Esophagus squamous epithelium (tissue), 5 donors: ENCODE results near the gene CENPE. TPM values are rescaled to one million over a fixed set of nuclear protein-coding genes. Genes with fewer than 3 reads are reported as not detected.

Source experiments
- DNase-seq: peaks from one replicate; lab custom pipeline; 2025; lab: John Stamatoyannopoulos, UW
- H3K27ac ChIP-seq, 4 donors: fragments of 200-600 bp; sonication (generic); one replicate each; pipeline ENCODE4 v1.5.1; 2016 to 2019; ENCODE audit warnings: mild to moderate bottlenecking in 1 of 4
- H3K27me3 ChIP-seq, 4 donors: fragments of 200-600 bp; sonication (generic); 1 replicate in 3 of 4; 2 replicates in 1 of 4; pipeline versions ENCODE4 v1.5.1 to v1.6.0; 2017 to 2021; ENCODE audit warnings: antibody characterized with exemption in 1 of 4
- H3K36me3 ChIP-seq, 3 donors: fragments of 200-600 bp; sonication (generic); one replicate each; pipeline ENCODE4 v1.5.1; 2016 to 2019
- H3K4me1 ChIP-seq, 3 donors: fragments of 200-600 bp; sonication (generic); one replicate each; pipeline ENCODE4 v1.5.1; 2017 to 2019
- H3K4me3 ChIP-seq, 4 donors: fragments of 200-600 bp; sonication (generic); 1 replicate in 3 of 4; 2 replicates in 1 of 4; pipeline ENCODE4 v1.5.1; 2016 to 2019; ENCODE audit warnings: mild to moderate bottlenecking in 2 of 4, moderate library complexity in 1 of 4
- H3K9me3 ChIP-seq, 3 donors: fragments of 200-600 bp; sonication (generic); one replicate each; pipeline ENCODE4 v1.5.1; 2016 to 2019
- POLR2A ChIP-seq, 4 donors: fragments of 450-650 bp; IDR thresholded peaks; one replicate each; pipeline ENCODE4 v1.6.1; 2017; ENCODE audit warnings: antibody characterized with exemption in 4 of 4, mild to moderate bottlenecking in 4 of 4, moderate library complexity in 3 of 4
- WGBS, 2 donors: methylation state at CpG; one replicate each; pipeline ENCODE4 v1.1.5; 2018; 5-methylcytosine and 5-hydroxymethylcytosine counted together
- intact Hi-C: fragments of 100-400 bp; cut with DNase I; formaldehyde crosslinking; loops from one replicate; pipeline ENCODE4 v1.15.0; 2022
- total RNA-seq, 4 donors: library from RNA; depleted of rRNA; stranded (reverse); fragments of >200 nt; gene quantifications; one replicate each; pipeline ENCODE4 v1.1.0, GENCODE V29; 2016
- TF ChIP-seq, protein P1 (sequence below), 6 experiments: fragments of 450-650 bp in 4 of 6; fragments of 200-600 bp in 2 of 6; sonication (generic) in 2 of 6; IDR thresholded peaks; one replicate each; pipeline ENCODE4 v1.5.1; 2016 to 2019; ENCODE audit warnings: antibody characterized with exemption in 6 of 6, mild to moderate bottlenecking in 4 of 6, moderate library complexity in 4 of 6
- donor health status: DM: yes; HTN: yes; CAD: no.

Gene CENPE
- total RNA-seq, 4 donors from 2014 or later = 3.0 to 14.3 (median 7.7) TPM

DNA sequence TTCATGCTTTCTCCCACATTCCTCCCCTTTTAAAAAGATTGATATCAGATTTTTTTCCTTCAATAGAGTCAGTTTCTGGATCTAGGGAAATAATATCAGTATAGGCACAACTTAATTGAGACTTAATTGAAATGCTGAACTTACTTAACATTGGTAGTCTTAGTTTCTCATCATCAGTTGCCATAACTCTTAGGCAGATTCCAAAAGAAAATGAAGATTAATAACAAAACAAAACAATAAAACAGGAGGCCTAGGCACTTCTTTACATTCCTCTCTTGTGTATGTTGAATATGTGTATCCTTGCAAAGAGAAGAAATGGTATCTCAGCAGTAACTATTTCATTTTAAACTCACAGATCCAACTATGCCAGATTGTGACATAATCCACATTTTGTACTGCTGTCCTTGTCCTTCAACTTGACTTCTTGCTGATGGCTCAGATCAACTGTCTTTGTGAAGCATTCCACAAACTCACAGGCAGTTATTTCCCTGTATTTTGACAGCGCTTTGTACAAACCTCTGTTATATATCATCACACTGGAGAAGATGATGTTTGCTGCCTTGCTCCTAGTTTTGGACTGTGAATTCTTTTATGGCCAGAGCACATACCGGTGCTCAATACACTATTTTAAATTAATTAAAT lies 112.5 kb downstream of the CENPE start:
- H3K27ac ChIP-seq = no peak overlapping the region
- intact Hi-C loops = no loop called here
- H3K36me3 ChIP-seq = peaks cover 4 to 91% (median 13%) of the 10 kb centered on the region in 3 donors

DNA sequence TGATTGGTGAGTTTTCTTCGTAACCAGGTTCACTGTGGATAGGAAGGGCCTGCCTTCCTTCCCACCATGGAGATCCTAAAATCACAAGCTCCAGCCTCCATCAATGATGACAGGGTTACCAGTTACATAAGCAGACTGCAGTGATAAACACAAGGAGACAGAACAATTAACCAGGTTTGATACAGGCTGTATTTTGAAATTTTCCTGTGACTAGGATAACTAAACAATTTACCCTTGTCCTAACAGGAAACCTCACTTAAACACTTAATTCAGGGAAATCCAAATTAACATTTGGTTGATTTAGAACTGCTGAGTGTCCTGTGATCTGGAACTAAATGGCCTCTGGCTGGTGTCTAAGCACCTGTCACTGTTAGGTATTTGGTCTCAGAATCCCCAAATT lies 118.5 kb downstream of the CENPE start:
- Histone ChIP-seq H3K36me3 (peaks cover 0 to 46% (median 0%) of the 10 kb centered on the region in 3 donors), H3K9me3 (no peaks in the 10 kb centered on the region), H3K27ac (no peak overlapping the region), H3K27me3 (no peaks in the 10 kb centered on the region), H3K4me3 (no peak overlapping the region), H3K4me1 (peaks cover 0 to 26% (median 10%) of the 10 kb centered on the region in 3 donors)
- WGBS, 2 donors = 91 to 93% methylated on average over 1 of the region's 1 CpG
- intact Hi-C loops = no loop called here
- no peak for DNase-seq
- TF ChIP-seq, protein P1, sequence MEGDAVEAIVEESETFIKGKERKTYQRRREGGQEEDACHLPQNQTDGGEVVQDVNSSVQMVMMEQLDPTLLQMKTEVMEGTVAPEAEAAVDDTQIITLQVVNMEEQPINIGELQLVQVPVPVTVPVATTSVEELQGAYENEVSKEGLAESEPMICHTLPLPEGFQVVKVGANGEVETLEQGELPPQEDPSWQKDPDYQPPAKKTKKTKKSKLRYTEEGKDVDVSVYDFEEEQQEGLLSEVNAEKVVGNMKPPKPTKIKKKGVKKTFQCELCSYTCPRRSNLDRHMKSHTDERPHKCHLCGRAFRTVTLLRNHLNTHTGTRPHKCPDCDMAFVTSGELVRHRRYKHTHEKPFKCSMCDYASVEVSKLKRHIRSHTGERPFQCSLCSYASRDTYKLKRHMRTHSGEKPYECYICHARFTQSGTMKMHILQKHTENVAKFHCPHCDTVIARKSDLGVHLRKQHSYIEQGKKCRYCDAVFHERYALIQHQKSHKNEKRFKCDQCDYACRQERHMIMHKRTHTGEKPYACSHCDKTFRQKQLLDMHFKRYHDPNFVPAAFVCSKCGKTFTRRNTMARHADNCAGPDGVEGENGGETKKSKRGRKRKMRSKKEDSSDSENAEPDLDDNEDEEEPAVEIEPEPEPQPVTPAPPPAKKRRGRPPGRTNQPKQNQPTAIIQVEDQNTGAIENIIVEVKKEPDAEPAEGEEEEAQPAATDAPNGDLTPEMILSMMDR (IDR thresholded peaks at IDR 0.05) = no peak
- no peak for TF ChIP-seq POLR2A (IDR thresholded peaks at IDR 0.05)

More for the DNA sequence above, 112.5 kb downstream of the CENPE start:
- Histone ChIP-seq H3K4me3 (no peak overlapping the region), H3K4me1 (no peaks in the 10 kb centered on the region), H3K9me3 (no peaks in the 10 kb centered on the region), H3K27me3 (no peaks in the 10 kb centered on the region)
- 95 to 97% methylated on average over 2 of the region's 2 CpGs for WGBS, 2 donors
- TF ChIP-seq POLR2A (IDR thresholded peaks at IDR 0.05) = no peak
- TF ChIP-seq, protein P1 (IDR thresholded peaks at IDR 0.05) = no peak
- no peak for DNase-seq

DNA sequence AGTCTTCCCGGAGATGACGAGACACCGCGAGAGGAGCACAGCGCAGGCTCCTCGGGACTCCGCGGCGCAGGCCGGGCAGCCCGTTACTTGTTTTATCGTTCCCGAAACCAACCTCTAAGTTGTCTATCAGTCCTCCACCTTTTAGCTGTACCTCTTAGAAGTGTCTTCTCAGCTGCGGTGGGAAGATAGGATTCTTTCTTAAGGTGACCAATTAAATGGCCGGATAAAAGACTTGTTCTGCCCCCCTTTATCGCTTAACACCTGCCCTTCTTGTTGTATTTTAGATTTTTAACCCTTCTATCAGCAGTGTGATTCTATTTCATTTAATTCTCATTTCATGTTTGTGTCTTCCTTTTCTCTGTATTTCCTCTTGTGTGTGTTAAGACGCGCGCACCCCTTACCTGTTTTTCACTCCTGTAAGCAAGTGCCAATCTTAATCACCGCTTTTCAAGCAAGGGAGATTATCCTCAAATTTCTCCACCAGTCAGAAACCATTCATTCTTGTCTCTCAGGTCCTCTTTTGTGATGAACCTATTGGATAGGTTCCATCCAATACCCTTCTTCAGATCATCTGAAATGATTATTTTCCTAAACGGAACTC lies 121.3 kb downstream of the CENPE start, which contains the start of gene SLC9B2:
SLC9B2 (minus strand) TSS at position 15 of the 601 bp plus-strand sequence. CDS start 9,211 bp downstream, outside the sequence.
- 16 to 22% methylated on average over 16 to 21 of the region's 21 CpGs for WGBS, 2 donors
- no peak for DNase-seq

DNA sequence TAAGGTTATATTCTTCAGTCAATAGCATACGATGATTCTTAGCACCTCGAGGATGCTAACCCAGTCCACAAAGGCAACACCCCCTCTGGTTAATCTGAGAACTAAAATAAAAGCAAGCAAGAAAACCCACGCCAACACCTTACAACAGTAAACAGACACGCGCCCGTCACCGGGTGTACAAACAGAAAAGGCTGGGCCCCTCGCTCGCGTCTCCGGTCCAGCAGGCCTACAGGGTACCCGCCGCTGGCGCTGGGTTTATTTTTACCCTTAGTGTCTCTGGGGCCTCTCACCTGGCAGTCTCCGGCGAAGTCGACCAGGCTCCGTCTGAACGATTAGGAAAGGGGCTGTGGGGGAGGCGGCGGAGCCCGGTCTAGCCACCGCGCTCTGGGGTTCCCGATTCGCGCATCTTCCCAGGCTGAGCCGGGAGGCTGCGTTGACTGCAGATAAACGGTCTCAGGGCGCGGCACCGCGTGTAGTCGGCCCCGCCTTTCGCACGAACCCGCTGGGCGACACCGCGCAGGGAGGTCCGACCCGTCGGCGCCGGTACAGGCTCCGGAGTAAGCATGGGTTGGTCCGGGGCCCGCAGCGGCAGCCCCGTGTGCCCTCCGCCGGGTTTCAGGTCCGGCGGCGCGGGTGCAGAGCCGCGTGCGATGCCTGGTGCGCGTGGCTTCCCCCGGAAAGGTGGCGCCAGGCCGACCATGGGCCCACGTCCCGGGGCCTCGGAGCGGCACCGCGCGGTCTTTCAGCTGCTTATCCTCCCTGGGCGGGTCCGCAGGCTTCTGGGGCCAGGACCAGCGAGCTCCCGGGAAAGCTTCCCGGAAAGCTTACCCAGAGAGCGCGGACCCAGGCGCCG lies 122.0 kb downstream of the CENPE start:
- no peaks in the 10 kb centered on the region for H3K27me3 ChIP-seq
- intact Hi-C loops = no loop called here
- H3K27ac ChIP-seq = peak overlapping the region; percentile 81 to 93 (median 92)
- 0 to 1% methylated on average over 12 to 14 of the region's 82 CpGs for WGBS, 2 donors
- H3K4me1 ChIP-seq = peaks cover 0 to 27% (median 10%) of the 10 kb centered on the region in 3 donors
- peaks cover 0 to 20% (median 0%) of the 10 kb centered on the region in 3 donors for H3K36me3 ChIP-seq
- H3K9me3 ChIP-seq = no peaks in the 10 kb centered on the region
- TF ChIP-seq, protein P1 (IDR thresholded peaks at IDR 0.05) = peak in 2 of 6 experiments; percentile 7 to 17
- TF ChIP-seq POLR2A (IDR thresholded peaks at IDR 0.05) = peak in 2 of 4 donors; percentile 34 to 41
- peak overlapping the region; percentile 59 to 91 (median 80) for H3K4me3 ChIP-seq
- no peak for DNase-seq

More for the DNA sequence above, 121.3 kb downstream of the CENPE start, which contains the start of gene SLC9B2:
- Histone ChIP-seq H3K4me1 (peaks cover 0 to 27% (median 10%) of the 10 kb centered on the region in 3 donors), H3K27me3 (no peaks in the 10 kb centered on the region), H3K27ac (peak within 1 kb of the TSS; percentile 81 to 93 (median 92)), H3K4me3 (peak within 1 kb of the TSS; percentile 59 to 91 (median 80)), H3K9me3 (no peaks in the 10 kb centered on the region), H3K36me3 (peaks cover 0 to 28% (median 0%) of the 10 kb centered on the region in 3 donors)
- TF ChIP-seq, protein P1 (IDR thresholded peaks at IDR 0.05) = no peak
- no peak for TF ChIP-seq POLR2A (IDR thresholded peaks at IDR 0.05)
- intact Hi-C loops = no loop called here
